ENCODE data around the gene TPM3.

DNA sequence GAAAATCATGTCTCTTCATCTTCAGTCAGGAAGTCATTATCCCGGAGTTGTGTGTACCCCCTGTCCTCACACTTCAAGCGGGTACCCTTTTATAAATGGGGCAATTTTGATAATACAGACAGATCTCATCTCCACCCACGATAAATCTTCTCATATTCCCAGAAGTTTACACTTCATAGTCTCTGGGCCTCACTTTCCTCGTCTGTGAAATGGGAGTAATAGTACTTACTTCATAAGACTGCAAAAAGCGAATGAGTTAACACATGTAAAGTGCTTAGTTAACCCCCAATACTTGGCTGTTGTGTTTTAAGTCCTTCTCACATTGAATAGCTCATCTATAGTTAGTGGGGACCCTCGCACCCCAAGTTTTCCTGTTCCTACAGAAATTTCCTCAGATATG, 37.8 kb downstream of the TPM3 start:
- TF ChIP-seq EZH2 (IDR thresholded peaks at IDR 0.05; ENCODE audit: borderline replicate concordance, insufficient read depth, low read depth, low read length, poor library complexity, severe bottlenecking), result no peak
- TF ChIP-seq, protein P1, sequence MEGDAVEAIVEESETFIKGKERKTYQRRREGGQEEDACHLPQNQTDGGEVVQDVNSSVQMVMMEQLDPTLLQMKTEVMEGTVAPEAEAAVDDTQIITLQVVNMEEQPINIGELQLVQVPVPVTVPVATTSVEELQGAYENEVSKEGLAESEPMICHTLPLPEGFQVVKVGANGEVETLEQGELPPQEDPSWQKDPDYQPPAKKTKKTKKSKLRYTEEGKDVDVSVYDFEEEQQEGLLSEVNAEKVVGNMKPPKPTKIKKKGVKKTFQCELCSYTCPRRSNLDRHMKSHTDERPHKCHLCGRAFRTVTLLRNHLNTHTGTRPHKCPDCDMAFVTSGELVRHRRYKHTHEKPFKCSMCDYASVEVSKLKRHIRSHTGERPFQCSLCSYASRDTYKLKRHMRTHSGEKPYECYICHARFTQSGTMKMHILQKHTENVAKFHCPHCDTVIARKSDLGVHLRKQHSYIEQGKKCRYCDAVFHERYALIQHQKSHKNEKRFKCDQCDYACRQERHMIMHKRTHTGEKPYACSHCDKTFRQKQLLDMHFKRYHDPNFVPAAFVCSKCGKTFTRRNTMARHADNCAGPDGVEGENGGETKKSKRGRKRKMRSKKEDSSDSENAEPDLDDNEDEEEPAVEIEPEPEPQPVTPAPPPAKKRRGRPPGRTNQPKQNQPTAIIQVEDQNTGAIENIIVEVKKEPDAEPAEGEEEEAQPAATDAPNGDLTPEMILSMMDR (IDR thresholded peaks at IDR 0.05), result no peak
